HG02571 (cell line): ENCODE data around the gene ACOT4.
"Not testable (repeated sequence)": the region's sequence is repeated elsewhere in the genome, so short reads cannot be mapped to it uniquely, and the experiment has no call there.

Source experiments
- ATAC-seq: cut with Tn5 transposase; IDR thresholded peaks from one replicate; pipeline ENCODE4 v1.9.1; 2021; ENCODE audit warnings: mild to moderate bottlenecking, moderate library complexity; ENCODE audit not compliant: unreplicated experiment

ACOT4 gene

GRCh38 chr14:73630009-73630780 lies 38.5 kb downstream of the ACOT4 start:
- no peak for ATAC-seq

GRCh38 chr14:73633116-73634010 lies 41.7 kb downstream of the ACOT4 start:
- peak; percentile 56 for ATAC-seq

GRCh38 chr14:73634011-73634833 lies 42.5 kb downstream of the ACOT4 start:
- no peak for ATAC-seq

GRCh38 chr14:73636355-73636754 lies 44.7 kb downstream of the ACOT4 start:
- not testable (repeated sequence) for ATAC-seq

GRCh38 chr14:73637830-73638229 lies 46.2 kb downstream of the ACOT4 start:
- no peak for ATAC-seq

DNA sequence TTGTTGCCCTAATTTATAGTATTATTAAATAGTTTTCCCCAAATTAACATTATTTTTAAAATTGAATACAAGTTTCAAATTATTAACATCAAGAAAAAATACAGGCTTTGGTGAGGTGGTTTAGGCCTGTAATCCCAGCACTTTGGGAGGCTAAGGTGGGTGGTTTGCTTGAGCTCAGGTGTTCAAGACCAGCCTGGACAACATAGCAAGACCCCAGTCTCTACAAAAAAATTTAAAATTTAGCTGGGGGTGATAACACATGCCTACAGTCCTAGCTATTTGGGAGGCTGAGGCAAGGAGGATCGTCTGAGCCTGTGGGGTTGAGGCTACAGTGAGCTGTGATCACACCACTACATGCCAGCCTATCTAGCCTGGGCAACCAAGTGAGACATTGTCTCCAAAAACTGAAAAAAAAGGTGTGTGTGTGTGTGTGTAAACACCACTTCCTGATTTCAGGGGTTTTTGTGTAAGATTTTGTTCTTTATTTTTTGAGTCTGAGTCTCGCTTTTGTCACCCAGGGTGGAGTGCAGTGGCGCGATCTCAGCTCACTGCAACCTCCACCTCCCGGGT lies 49.2 kb downstream of the ACOT4 start:
- no peak for ATAC-seq

GRCh38 chr14:73644531-73645247 lies 53.0 kb downstream of the ACOT4 start, which contains the start of gene DNAL1:
TSS of gene DNAL1 (plus strand) at chr14:73644986. CDS start at chr14:73645040, 54 bp downstream.
- peak; percentile 95 for ATAC-seq

GRCh38 chr14:73645248-73645610 lies 53.6 kb downstream of the ACOT4 start:
- no peak for ATAC-seq
